CD4-positive, CD25-positive, alpha-beta regulatory T cell (primary cell): ENCODE results near the gene CCNT1. TPM values are rescaled to one million over a fixed set of nuclear protein-coding genes. Genes with fewer than 3 reads are reported as not detected.

Experiments
- ATAC-seq, 2 donors: fragments of 150-1000 bp; cut with Tn5 transposase; one replicate each; pipeline ENCODE4 v1.10.0; 2021; ENCODE audit warnings: low read depth in 2 of 2, moderate number of reproducible peaks in 2 of 2, moderate library complexity in 1 of 2
- DNase-seq, 3 donors: peaks; one replicate each; pipeline versions ENCODE4 v3.0.0 to v3.0.0-alpha.2; 2012 to 2022; ENCODE audit warnings: mixed read lengths in 1 of 3
- H3K27ac ChIP-seq: one replicate; pipeline ENCODE4 v1.7.0; 2013; ENCODE audit warnings: mild to moderate bottlenecking, low read length; ENCODE audit not compliant: insufficient read depth, poor library complexity, severe bottlenecking
- H3K27me3 ChIP-seq: one replicate; pipeline ENCODE4 v1.7.0; 2013; ENCODE audit warnings: low read length; ENCODE audit not compliant: control insufficient read depth, insufficient read depth
- H3K36me3 ChIP-seq: one replicate; pipeline ENCODE4 v1.7.0; 2013; ENCODE audit warnings: mild to moderate bottlenecking, low read length, moderate library complexity; ENCODE audit not compliant: control insufficient read depth, insufficient read depth
- H3K4me1 ChIP-seq: 2 replicates; pipeline ENCODE4 v1.7.0; 2013; ENCODE audit warnings: mild to moderate bottlenecking, low read length; ENCODE audit not compliant: insufficient read depth, control insufficient read depth, poor library complexity, severe bottlenecking
- H3K4me3 ChIP-seq: one replicate; pipeline ENCODE4 v1.7.0; 2013; ENCODE audit warnings: low read depth, mild to moderate bottlenecking, low read length, moderate library complexity
- H3K9me3 ChIP-seq, 2 experiments: 1 replicate in 1 of 2; 2 replicates in 1 of 2; pipeline ENCODE4 v1.7.0; 2013; ENCODE audit warnings: low read length in 2 of 2, mild to moderate bottlenecking in 1 of 2, moderate library complexity in 1 of 2; ENCODE audit not compliant: control insufficient read depth in 2 of 2
- H3K27ac Mint-ChIP-seq, 3 donors: one replicate each; pipeline ENCODE4 v1.8.0; 2020 to 2022; ENCODE audit warnings: mild to moderate bottlenecking in 3 of 3, mixed read lengths in 3 of 3, moderate library complexity in 2 of 3
- H3K27me3 Mint-ChIP-seq: one replicate; pipeline ENCODE4 v1.8.0; 2022; ENCODE audit warnings: mild to moderate bottlenecking, mixed read lengths
- H3K36me3 Mint-ChIP-seq: one replicate; pipeline ENCODE4 v1.8.0; 2020; ENCODE audit warnings: mixed read lengths
- H3K4me1 Mint-ChIP-seq, 4 donors: one replicate each; pipeline ENCODE4 v1.8.0; 2020 to 2022; ENCODE audit warnings: mixed read lengths in 4 of 4, mild to moderate bottlenecking in 1 of 4
- H3K4me3 Mint-ChIP-seq, 4 donors: one replicate each; pipeline ENCODE4 v1.8.0; 2020 to 2022; ENCODE audit warnings: mild to moderate bottlenecking in 4 of 4, mixed read lengths in 4 of 4, moderate library complexity in 3 of 4
- H3K9me3 Mint-ChIP-seq, 7 donors: one replicate each; pipeline ENCODE4 v1.8.0; 2020 to 2022; ENCODE audit warnings: mixed read lengths in 7 of 7, mild to moderate bottlenecking in 3 of 7, moderate library complexity in 2 of 7
- polyA plus RNA-seq, 4 donors: library from polyadenylated mRNA; unstranded; fragments of 300-500 nt; fragmentation: Illumina TruSeq; gene quantifications; one replicate each; pipeline ENCODE4 v1.2.3, GENCODE V29; 2021
- total RNA-seq: library from RNA; stranded (reverse); gene quantifications from one replicate; pipeline ENCODE4 v1.2.3, GENCODE V29; 2022

CCNT1 gene
- total and polyA plus RNA-seq, 5 donors from 2014 or later, result 11.4 to 117 (median 17.5) TPM

DNA sequence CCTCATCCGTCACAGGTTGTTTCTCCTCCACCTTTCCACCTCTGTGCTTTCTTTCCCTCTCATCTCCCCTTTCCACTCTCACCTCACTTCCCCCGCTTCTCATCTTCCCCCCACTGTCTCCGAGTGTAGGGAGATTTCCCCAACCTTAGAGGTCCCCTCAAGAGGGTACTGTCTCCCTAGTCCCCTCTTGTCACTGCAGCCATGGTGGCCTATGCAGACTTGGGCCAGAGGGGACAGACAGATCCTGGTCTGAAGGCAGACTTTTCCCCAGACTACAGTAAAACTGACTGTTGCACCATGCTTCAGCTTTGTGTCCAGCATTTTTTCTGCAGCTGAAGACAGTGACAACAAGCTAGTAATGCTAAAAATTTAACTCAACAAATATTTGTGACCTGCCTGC, 75.7 kb downstream of the CCNT1 start:
- Histone ChIP-seq H3K4me3 (no peak overlapping the region), H3K27me3 (no peaks in the 10 kb centered on the region), H3K36me3 (peaks cover 5% of the 10 kb centered on the region), H3K9me3 (no peaks in the 10 kb centered on the region), H3K27ac (no peak overlapping the region), H3K4me1 (no peaks in the 10 kb centered on the region)
- Mint-ChIP-seq H3K9me3 (peaks cover 0 to 14% (median 0%) of the 10 kb centered on the region in 7 donors), H3K27ac (no peak overlapping the region), H3K4me3 (no peak overlapping the region), H3K4me1 (peaks cover 0 to 9% (median 0%) of the 10 kb centered on the region in 4 donors), H3K27me3 (no peaks in the 10 kb centered on the region), H3K36me3 (peaks cover 18% of the 10 kb centered on the region)
- DNase-seq (no peak), ATAC-seq (no peak)

DNA sequence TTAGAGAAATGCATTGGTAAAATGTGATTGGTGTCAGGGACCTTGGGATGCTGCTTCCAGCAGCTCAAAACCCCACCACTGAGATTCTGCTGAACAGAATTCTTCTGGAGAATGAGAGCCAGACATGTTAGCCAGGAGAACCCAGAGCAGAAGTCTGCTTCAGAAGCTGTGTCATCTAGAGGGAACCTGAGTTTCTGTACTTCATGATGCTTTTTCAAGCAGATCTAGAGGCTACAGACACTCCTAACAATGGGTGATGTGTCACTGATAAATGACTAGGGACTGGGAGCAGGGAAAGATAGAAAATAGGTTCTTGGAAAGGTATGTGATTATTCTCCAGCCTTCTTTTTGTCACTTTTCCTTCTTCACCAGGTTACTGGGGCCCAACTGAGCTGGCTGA, 76.1 kb downstream of the CCNT1 start:
- Mint-ChIP-seq H3K4me1 (peaks cover 0 to 9% (median 0%) of the 10 kb centered on the region in 4 donors), H3K27me3 (no peaks in the 10 kb centered on the region), H3K27ac (no peak overlapping the region), H3K4me3 (no peak overlapping the region), H3K9me3 (peaks cover 0 to 14% (median 0%) of the 10 kb centered on the region in 7 donors), H3K36me3 (peaks cover 18% of the 10 kb centered on the region)
- H3K4me1 ChIP-seq, result no peaks in the 10 kb centered on the region
- ATAC-seq (no peak), DNase-seq (no peak)
- no peak overlapping the region for H3K4me3 ChIP-seq
- no peaks in the 10 kb centered on the region for H3K9me3 ChIP-seq
- H3K36me3 ChIP-seq, result peaks cover 5% of the 10 kb centered on the region
- H3K27ac ChIP-seq, result no peak overlapping the region
- H3K27me3 ChIP-seq, result no peaks in the 10 kb centered on the region

Other genes with a start within 250 kb of the CCNT1 start
- not detected for gene ANP32D, start 244.1 kb downstream of the CCNT1 start, total RNA-seq
- not detected for gene ANP32D, start 244.1 kb downstream of the CCNT1 start, polyA plus RNA-seq
- not detected for gene C12orf54, start 234.2 kb downstream of the CCNT1 start, total RNA-seq
- not detected for gene C12orf54, start 234.2 kb downstream of the CCNT1 start, polyA plus RNA-seq
- gene OR8S1, start 191.1 kb downstream of the CCNT1 start, total RNA-seq, result not detected
- not detected for gene OR8S1, start 191.1 kb downstream of the CCNT1 start, polyA plus RNA-seq
- gene LALBA, start 146.7 kb downstream of the CCNT1 start, total RNA-seq, result not detected
- gene LALBA, start 146.7 kb downstream of the CCNT1 start, polyA plus RNA-seq, result not detected
- gene KANSL2, start 34.5 kb downstream of the CCNT1 start, total RNA-seq, result 116 TPM
- 10 to 100 TPM; 30.9 to 40.8 (median 39.7) TPM for gene KANSL2, start 34.5 kb downstream of the CCNT1 start, polyA plus RNA-seq
- gene ADCY6, start 72.4 kb upstream of the CCNT1 start, total RNA-seq, result 0.12 TPM
- not detected for gene ADCY6, start 72.4 kb upstream of the CCNT1 start, polyA plus RNA-seq
- gene CACNB3, start 101.8 kb upstream of the CCNT1 start, total RNA-seq, result 9.1 TPM
- 1 to 10 TPM in 2 of 4 donors, under 1 TPM in 2; 0.32 to 2.3 (median 0.83) TPM for gene CACNB3, start 101.8 kb upstream of the CCNT1 start, polyA plus RNA-seq
- 96.3 TPM for gene DDX23, start 135.5 kb upstream of the CCNT1 start, total RNA-seq
- 10 to 100 TPM; 30.5 to 40.4 (median 34.7) TPM for gene DDX23, start 135.5 kb upstream of the CCNT1 start, polyA plus RNA-seq
- gene RND1, start 149.2 kb upstream of the CCNT1 start, total RNA-seq, result 7.3 TPM
- under 1 TPM; 0.13 to 0.63 (median 0.42) TPM for gene RND1, start 149.2 kb upstream of the CCNT1 start, polyA plus RNA-seq
- gene FKBP11, start 208.8 kb upstream of the CCNT1 start, total RNA-seq, result 55.6 TPM
- 10 to 100 TPM; 56.5 to 79.7 (median 77.0) TPM for gene FKBP11, start 208.8 kb upstream of the CCNT1 start, polyA plus RNA-seq
- gene ARF3, start 240.8 kb upstream of the CCNT1 start, total RNA-seq, result 79.4 TPM
- gene ARF3, start 240.8 kb upstream of the CCNT1 start, polyA plus RNA-seq, result 10 to 100 TPM; 21.2 to 30.5 (median 23.6) TPM